ENCODE data around the gene RPL5.
A peak's percentile ranks its signal among the peaks of the same experiment; 100 is the strongest.

Gene RPL5

GRCh38 chr1:92820024-92820423 is 11.8 kb upstream of the RPL5 start:
- no peak for DNase-seq (ENCODE audit: low spot score)

GRCh38 chr1:92820551-92820950 is 11.3 kb upstream of the RPL5 start:
- no peak for DNase-seq (ENCODE audit: low spot score)

- DNase-seq (ENCODE audit: low spot score), result no peak
These were observed 9.0 kb upstream of the RPL5 start for GRCh38 chr1:92822879-92823278.

GRCh38 chr1:92826792-92827191 is 5.0 kb upstream of the RPL5 start:
- DNase-seq (ENCODE audit: low spot score), result no peak

- DNase-seq (ENCODE audit: low spot score), result no peak
These were observed 475 bp upstream of the RPL5 start for GRCh38 chr1:92831368-92831761.

- peak; percentile 25 for DNase-seq (ENCODE audit: low spot score)
These were observed 786 bp downstream of the RPL5 start for GRCh38 chr1:92832537-92833114.

- DNase-seq (ENCODE audit: low spot score), result no peak
These were observed 2.0 kb downstream of the RPL5 start for GRCh38 chr1:92833840-92834239.

- no peak for DNase-seq (ENCODE audit: low spot score)
These were observed 2.8 kb downstream of the RPL5 start for GRCh38 chr1:92834617-92835016.

- no peak for DNase-seq (ENCODE audit: low spot score)
These were observed 5.2 kb downstream of the RPL5 start for GRCh38 chr1:92837062-92837461.

GRCh38 chr1:92838519-92838918 is 6.7 kb downstream of the RPL5 start:
- DNase-seq (ENCODE audit: low spot score), result no peak

- DNase-seq (ENCODE audit: low spot score), result no peak
These were observed 7.6 kb downstream of the RPL5 start for GRCh38 chr1:92839442-92839841.

GRCh38 chr1:92840600-92840999 is 8.8 kb downstream of the RPL5 start:
- no peak for DNase-seq (ENCODE audit: low spot score)

GRCh38 chr1:92842082-92843045 is 10.5 kb downstream of the RPL5 start:
- no peak for DNase-seq (ENCODE audit: low spot score)

- no peak for DNase-seq (ENCODE audit: low spot score)
These were observed 11.2 kb downstream of the RPL5 start for GRCh38 chr1:92843046-92843423.

GRCh38 chr1:92843429-92844352 is 11.9 kb downstream of the RPL5 start:
- no peak for DNase-seq (ENCODE audit: low spot score)

- no peak for DNase-seq (ENCODE audit: low spot score)
These were observed 12.6 kb downstream of the RPL5 start for GRCh38 chr1:92844439-92844838.

- no peak for DNase-seq (ENCODE audit: low spot score)
These were observed 14.1 kb downstream of the RPL5 start for GRCh38 chr1:92845908-92846307.

GRCh38 chr1:92848201-92848600 is 16.4 kb downstream of the RPL5 start:
- no peak for DNase-seq (ENCODE audit: low spot score)

- no peak for DNase-seq (ENCODE audit: low spot score)
These were observed 18.2 kb downstream of the RPL5 start for GRCh38 chr1:92850019-92850418.

- DNase-seq (ENCODE audit: low spot score), result peak; percentile 35
These were observed 19.9 kb downstream of the RPL5 start for GRCh38 chr1:92851729-92852128.

GRCh38 chr1:92853299-92853698 is 21.5 kb downstream of the RPL5 start:
- DNase-seq (ENCODE audit: low spot score), result no peak

GRCh38 chr1:92854101-92854785 is 22.4 kb downstream of the RPL5 start:
- DNase-seq (ENCODE audit: low spot score), result no peak
